Measurements from ENCODE around the gene COLEC12.

DNA sequence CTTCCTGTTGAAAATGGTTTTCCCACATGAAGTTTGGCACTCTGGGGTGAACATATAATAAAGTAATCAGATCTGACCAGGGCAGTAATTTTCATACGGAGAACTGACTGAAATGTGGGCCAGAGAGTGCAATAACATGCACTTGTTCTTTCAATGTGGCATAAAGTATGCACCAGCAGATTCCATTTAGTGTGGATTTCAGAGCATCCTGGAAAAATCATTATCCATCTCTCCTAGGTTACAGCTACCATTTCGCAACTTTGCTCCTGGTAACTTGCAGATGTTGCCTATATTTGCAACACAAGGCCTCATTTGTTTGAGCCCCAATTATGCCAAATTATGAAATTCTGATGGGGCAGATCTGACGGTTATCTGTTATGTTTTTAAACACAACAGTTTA, 55.4 kb downstream of the COLEC12 start:
- TF ChIP-seq EZH2 (IDR thresholded peaks at IDR 0.05; ENCODE audit: insufficient read depth, poor library complexity, severe bottlenecking) (no peak), EZH2phosphoT487 (IDR thresholded peaks at IDR 0.05; ENCODE audit: insufficient read depth, low read depth) (no peak)

Data from GM23248 (cell line).